Activated naive CD8-positive, alpha-beta T cell treated with anti-CD3 and anti-CD28 coated beads, Interleukin-2, amount 50 U/mL, for 24 hours (primary cell): ENCODE measurements around the gene PIGT.

Experiments
- ATAC-seq: fragments of 150-1000 bp; cut with Tn5 transposase; one replicate; pipeline ENCODE4 v1.10.0; 2021
- DNase-seq: peaks from one replicate; pipeline ENCODE4 v3.0.0; 2021
- H3K27ac Mint-ChIP-seq: one replicate; pipeline ENCODE4 v1.8.0; 2021; ENCODE audit warnings: mild to moderate bottlenecking, mixed read lengths
- H3K27me3 Mint-ChIP-seq: one replicate; pipeline ENCODE4 v1.8.0; 2021; ENCODE audit warnings: mixed read lengths
- H3K36me3 Mint-ChIP-seq: one replicate; pipeline ENCODE4 v1.8.0; 2021; ENCODE audit warnings: low read depth, mixed read lengths
- H3K4me1 Mint-ChIP-seq: one replicate; pipeline ENCODE4 v1.8.0; 2021; ENCODE audit warnings: mixed read lengths
- H3K4me3 Mint-ChIP-seq: one replicate; pipeline ENCODE4 v1.8.0; 2021; ENCODE audit warnings: mild to moderate bottlenecking, moderate library complexity, mixed read lengths
- H3K9me3 Mint-ChIP-seq: one replicate; pipeline ENCODE4 v1.8.0; 2021; ENCODE audit warnings: mixed read lengths

PIGT gene

DNA sequence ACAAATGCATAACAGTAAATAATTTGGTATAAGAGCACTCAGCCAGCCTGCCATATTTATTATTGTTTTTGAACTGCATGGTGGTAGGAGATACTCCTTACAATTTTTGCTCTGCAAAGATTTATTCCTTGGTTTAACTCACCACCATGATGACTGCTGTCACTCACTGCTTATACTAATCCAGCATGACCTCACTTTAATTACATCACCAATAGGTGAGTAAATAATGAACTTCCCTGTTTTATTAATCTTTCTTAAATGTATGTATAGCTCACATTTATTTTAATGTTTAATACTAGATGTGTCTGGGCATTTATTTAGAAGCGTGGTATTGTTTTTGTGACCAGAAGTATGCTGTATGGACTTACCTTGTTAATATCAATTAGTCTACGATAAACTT lies 25.0 kb upstream of the PIGT start:
- Mint-ChIP-seq H3K4me1 (peaks cover 29% of the 10 kb centered on the region), H3K27me3 (no peaks in the 10 kb centered on the region), H3K4me3 (no peak overlapping the region), H3K27ac (no peak overlapping the region), H3K9me3 (peaks cover 10% of the 10 kb centered on the region), H3K36me3 (peaks cover 11% of the 10 kb centered on the region)
- ATAC-seq (no peak), DNase-seq (no peak)

DNA sequence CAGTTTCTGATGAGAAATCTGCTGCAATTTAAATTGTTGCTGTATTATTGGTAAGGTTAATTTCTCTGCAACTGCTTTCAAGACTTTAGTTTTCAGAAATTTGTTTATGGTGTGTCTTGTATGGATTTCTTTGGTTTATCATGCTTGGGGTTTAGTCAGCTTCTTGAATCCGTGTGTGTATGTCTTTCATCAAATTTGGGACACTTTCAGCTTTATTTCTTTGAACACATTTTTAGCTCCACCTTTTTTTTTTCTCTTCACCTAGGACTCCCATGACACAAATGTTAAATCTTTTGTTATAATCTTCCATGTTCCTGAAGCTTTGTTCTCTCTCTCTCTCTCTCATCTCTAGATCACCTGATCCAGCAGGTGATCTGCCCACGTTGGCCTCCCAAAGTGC lies 24.4 kb upstream of the PIGT start:
- Mint-ChIP-seq H3K36me3 (peaks cover 11% of the 10 kb centered on the region), H3K9me3 (peaks cover 10% of the 10 kb centered on the region), H3K4me1 (peaks cover 29% of the 10 kb centered on the region), H3K4me3 (no peak overlapping the region), H3K27me3 (no peaks in the 10 kb centered on the region), H3K27ac (no peak overlapping the region)
- DNase-seq (no peak), ATAC-seq (no peak)

DNA sequence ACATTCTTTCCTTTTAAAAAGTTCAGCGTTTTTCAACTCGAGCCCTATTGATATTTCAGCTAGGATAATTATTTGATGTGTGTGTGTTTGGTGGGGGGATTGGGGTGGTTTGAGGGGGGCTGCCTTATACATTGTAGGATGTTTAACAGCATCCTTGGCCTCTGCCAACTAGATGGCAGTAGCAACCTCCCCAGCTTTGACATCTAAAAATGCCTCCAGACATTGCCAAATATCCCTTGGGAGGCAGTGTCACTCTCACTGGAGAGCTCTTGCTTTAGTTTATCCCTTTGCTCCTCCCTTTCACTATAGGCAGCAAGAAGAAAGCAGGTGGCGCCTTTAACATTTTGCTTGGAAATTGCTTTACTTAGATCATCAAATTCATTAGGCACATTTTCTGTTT lies 23.2 kb upstream of the PIGT start:
- peaks cover 5% of the 10 kb centered on the region for H3K36me3 Mint-ChIP-seq
- ATAC-seq (no peak), DNase-seq (no peak)
- peaks cover under 1% of the 10 kb centered on the region for H3K9me3 Mint-ChIP-seq
- no peak overlapping the region for H3K4me3 Mint-ChIP-seq
- no peak overlapping the region for H3K27ac Mint-ChIP-seq
- peaks cover 19% of the 10 kb centered on the region for H3K4me1 Mint-ChIP-seq
- H3K27me3 Mint-ChIP-seq, result no peaks in the 10 kb centered on the region

DNA sequence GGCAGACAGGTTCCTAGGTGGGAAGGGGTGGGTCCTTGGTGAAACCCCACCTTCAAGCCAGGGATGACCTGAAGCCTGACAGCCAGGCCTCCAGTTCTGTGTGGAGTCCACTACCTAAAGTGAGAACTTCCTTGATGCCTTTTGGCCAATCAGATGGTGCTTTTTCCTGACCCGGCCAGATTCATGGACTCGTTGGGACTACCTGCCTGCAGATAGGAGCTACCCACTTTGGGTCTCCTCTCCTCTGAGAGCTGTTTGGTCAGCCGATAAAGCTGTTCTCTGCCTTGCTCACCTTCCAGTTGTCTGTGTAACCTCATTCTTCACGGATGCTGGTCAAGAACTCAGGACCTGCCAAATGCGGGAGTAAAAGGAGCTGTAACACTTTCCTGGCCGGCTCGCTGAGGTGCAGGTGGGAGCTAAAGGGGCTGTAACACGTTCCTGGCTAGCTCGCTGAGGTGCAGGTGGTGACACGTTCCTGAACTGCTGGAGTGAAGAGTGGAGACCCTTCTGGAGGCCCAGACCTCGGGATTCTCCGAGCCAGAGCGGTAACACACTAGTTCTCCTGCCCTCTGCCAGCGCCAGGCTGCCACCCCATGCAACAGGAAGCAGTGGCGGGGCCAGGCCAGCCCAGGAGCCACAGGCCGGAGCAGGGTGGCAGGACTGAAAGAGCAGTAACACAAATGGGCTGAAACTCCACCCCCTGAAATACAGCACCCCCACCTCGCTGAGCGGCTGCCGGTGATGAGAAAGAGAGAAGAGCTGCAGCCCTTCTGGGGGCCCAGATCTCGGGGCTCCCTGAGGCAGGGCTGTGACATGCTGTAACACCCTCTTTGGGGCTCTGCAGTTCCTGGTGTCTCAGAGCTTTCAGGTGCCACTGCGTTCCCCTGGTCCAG lies 21.5 kb upstream of the PIGT start:
- no peak overlapping the region for H3K27ac Mint-ChIP-seq
- ATAC-seq, result no peak

DNA sequence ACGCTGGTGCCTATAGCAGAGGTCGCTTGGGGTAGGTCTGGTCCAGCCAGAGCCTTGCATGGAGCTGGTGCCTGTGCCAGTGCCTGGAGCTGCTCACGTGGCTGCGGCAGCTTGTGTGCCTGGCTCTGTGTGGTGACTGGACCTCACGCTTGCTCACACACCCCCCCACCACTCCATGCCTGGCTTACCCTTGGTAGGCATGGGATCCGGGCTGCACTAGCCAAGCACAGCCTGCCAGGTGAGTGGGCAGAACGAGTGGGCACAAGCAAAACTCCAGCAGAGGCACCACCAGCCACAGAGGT lies 20.9 kb upstream of the PIGT start:
- ATAC-seq (no peak), DNase-seq (no peak)
- peaks cover 7% of the 10 kb centered on the region for H3K36me3 Mint-ChIP-seq
- H3K4me3 Mint-ChIP-seq, result no peak overlapping the region
- H3K9me3 Mint-ChIP-seq, result peaks cover 9% of the 10 kb centered on the region
- no peak overlapping the region for H3K27ac Mint-ChIP-seq
- H3K27me3 Mint-ChIP-seq, result no peaks in the 10 kb centered on the region
- peaks cover 9% of the 10 kb centered on the region for H3K4me1 Mint-ChIP-seq

More for the DNA sequence above, 21.5 kb upstream of the PIGT start:
- no peak for DNase-seq
- H3K4me3 Mint-ChIP-seq, result no peak overlapping the region
- peaks cover 9% of the 10 kb centered on the region for H3K4me1 Mint-ChIP-seq
- peaks cover 2% of the 10 kb centered on the region for H3K36me3 Mint-ChIP-seq
- no peaks in the 10 kb centered on the region for H3K27me3 Mint-ChIP-seq
- H3K9me3 Mint-ChIP-seq, result peaks cover 3% of the 10 kb centered on the region

DNA sequence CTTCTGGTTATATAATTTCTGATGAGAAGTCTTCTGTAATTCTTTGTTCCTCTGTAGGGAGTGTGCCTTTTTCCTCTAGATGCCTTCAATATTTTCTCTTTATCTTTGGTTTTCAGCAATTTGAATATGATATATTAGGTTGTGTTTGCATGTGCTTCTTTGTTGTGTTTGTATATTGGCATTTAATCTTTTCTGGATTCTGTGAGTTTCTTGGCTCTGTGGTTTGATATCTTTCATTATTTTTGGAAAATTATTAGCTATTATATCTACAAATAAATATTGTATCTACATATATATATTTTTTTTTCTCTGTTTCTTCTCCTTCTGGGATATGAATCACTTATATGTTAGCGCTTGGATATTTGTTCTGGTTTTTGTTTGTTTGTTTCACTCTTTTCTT lies 16.9 kb upstream of the PIGT start:
- no peak for ATAC-seq
- no peak for DNase-seq
- Mint-ChIP-seq H3K4me3 (no peak overlapping the region), H3K27ac (no peak overlapping the region), H3K4me1 (peaks cover 10% of the 10 kb centered on the region), H3K9me3 (peaks cover 21% of the 10 kb centered on the region), H3K27me3 (peaks cover 2% of the 10 kb centered on the region), H3K36me3 (peaks cover 28% of the 10 kb centered on the region)

DNA sequence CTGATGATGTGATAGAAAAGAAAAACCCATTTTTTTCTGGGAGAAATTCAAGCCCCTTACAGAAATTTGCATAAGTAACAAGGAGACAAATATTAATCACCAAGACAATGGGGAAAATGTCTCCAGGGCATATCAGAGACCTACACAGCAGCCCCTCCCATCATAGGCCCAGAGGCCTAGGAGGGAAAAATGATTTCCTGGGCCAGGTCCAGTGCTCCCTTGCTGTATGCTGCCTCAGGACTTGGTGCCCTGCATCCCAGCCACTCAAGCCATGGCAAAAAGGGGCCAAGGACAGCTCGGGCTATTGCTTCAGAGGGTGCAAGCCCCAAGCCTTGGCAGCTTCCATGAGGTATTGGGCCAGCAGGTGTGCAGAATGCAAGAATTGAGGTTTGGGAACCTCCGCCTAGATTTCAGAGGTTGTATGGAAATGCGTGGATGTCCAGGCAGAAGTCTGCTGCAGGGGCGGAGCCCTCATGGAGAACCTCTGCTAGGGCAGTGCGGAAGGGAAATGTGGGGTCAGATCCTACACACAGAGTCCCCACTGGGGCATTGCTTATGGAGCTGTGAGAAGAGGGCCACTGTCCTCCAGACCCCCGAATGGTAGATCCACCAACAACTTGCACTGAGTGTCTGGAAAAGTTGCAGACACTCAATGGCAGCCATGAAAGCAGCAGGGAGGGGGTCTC lies 15.5 kb upstream of the PIGT start:
- H3K27ac Mint-ChIP-seq, result no peak overlapping the region
- H3K4me3 Mint-ChIP-seq, result no peak overlapping the region
- peaks cover 18% of the 10 kb centered on the region for H3K4me1 Mint-ChIP-seq
- H3K36me3 Mint-ChIP-seq, result peaks cover 30% of the 10 kb centered on the region
- peaks cover 7% of the 10 kb centered on the region for H3K27me3 Mint-ChIP-seq
- peaks cover 21% of the 10 kb centered on the region for H3K9me3 Mint-ChIP-seq
- ATAC-seq (no peak), DNase-seq (no peak)

DNA sequence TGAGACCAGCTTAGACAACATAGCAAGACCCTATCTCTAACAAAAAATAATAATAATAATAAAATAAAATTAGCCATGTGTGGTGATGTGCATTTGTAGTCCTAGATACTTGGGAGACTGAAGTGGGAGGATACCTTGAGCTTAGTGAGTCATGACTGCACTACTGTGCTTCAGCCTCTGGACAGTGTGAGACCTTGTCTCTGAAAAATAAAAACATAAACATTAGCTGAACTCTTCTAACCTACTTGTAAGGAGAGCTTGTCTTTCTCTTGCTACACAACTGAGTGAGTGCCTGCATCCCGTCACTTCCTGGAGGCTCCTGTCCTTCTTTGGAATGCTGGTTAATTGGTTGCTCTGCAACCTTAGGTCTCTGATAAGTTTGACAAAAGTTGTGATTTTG lies 13.0 kb upstream of the PIGT start:
- Mint-ChIP-seq H3K4me1 (peaks cover 29% of the 10 kb centered on the region), H3K27ac (no peak overlapping the region), H3K36me3 (peaks cover 30% of the 10 kb centered on the region), H3K4me3 (no peak overlapping the region), H3K9me3 (peaks cover 21% of the 10 kb centered on the region), H3K27me3 (peaks cover 7% of the 10 kb centered on the region)
- DNase-seq, result no peak
- no peak for ATAC-seq

DNA sequence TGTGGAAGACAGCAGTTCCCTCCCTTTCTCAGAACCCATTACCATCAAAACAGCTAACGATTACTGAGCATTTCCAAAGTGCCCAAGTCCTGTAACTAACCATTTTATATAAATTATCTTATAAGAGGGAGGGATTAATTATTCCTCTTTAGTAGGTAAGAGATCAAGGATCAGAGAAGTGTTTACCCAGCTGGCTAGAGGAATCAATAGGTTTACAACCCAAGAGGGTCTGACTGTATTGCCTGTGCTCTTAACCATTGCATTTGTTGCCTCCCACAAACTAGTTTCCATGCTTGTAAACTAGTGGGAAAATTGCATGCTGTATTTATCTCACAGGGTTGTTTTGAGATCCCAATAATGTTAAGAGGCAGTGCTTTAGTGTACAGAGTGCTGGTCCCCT lies 11.5 kb upstream of the PIGT start:
- no peak for ATAC-seq
- Mint-ChIP-seq H3K9me3 (peaks cover 19% of the 10 kb centered on the region), H3K27ac (peak overlapping the region; percentile 65), H3K36me3 (peaks cover 28% of the 10 kb centered on the region), H3K4me1 (peaks cover 38% of the 10 kb centered on the region), H3K27me3 (peaks cover 7% of the 10 kb centered on the region), H3K4me3 (peak overlapping the region; percentile 63)
- no peak for DNase-seq

DNA sequence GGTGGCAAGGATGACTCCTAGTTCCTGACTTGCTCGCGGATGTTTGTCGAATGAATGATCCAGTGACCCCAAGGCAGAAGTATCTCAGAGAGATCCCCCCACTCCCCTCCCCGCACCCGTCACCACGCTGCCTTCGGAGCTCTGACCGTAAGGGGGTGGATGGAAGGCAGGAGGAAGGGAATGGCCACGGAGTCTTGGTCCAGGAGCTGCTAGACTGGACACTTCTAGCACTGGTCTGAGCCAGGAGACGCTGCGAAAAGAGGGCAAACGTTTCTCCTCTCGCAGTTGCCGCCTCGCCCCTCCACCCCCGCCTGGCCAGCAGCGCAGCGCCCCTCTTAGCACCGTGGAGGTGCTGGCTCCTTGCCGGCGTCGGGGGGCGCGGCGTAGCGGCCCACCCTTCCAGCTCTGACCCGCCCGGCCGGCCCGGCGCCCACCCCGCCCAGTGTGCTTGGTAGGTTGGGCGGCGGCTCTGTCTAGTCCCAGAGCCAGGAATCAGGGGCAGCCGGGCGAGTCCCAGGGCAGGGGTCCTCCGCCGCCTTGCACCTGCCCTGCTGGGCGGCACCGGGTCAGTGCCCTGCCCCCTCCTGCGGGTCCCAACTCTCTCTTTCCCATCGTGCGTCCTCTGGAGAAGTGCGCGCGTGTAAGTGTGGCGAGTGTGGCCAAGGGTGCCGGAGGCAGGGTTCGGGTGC lies 10.2 kb upstream of the PIGT start:
- H3K27me3 Mint-ChIP-seq, result peaks cover 7% of the 10 kb centered on the region
- peaks cover 10% of the 10 kb centered on the region for H3K9me3 Mint-ChIP-seq
- H3K27ac Mint-ChIP-seq, result peak overlapping the region; percentile 21
- DNase-seq (no peak), ATAC-seq (peak; percentile 15)
- H3K4me3 Mint-ChIP-seq, result peak overlapping the region; percentile 75
- H3K36me3 Mint-ChIP-seq, result peaks cover 21% of the 10 kb centered on the region
- H3K4me1 Mint-ChIP-seq, result peaks cover 38% of the 10 kb centered on the region

DNA sequence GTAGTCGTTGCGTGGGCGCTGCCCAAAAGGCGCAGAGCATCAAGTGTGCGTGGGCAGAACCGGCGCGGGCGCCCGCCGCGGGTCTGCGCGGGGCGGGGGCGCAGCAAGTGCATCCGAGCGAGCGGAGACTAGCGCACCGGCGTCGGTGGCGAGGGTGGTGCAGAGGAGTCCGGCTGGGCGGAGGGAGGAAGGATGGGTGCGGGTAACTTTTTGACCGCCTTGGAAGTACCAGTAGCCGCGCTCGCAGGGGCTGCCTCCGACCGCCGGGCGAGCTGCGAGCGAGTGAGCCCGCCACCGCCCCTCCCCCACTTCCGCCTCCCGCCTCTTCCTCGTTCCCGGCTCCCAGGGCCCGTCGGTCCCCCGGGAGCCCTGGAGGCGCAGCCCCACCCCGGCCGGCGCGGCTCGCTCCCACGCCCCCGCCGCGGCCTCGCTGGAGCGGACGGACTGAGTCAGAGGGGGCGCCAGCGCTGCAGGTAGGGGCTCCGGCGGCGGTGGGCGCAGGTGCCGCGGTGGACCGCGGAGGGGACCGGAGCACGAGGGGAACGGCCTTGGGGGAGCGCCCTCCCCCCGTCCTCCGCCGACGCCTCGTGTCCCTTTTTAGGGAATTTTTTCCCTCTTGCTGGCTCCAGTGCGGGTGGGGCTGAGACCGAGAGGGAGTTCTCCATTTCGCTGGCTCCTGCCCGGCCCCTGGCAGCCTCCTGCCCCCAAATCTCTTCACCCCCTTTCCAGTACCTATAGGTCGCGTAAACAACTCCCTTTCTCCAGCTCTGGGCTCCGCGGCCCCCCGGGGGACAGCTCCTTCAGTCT lies 9.5 kb upstream of the PIGT start:
- H3K4me1 Mint-ChIP-seq, result peaks cover 36% of the 10 kb centered on the region
- peak overlapping the region; percentile 75 for H3K4me3 Mint-ChIP-seq
- H3K27ac Mint-ChIP-seq, result peak overlapping the region; percentile 68
- ATAC-seq, result peak; percentile 56
- H3K9me3 Mint-ChIP-seq, result peaks cover 6% of the 10 kb centered on the region
- H3K27me3 Mint-ChIP-seq, result peaks cover 7% of the 10 kb centered on the region
- DNase-seq, result peak; percentile 64
- peaks cover 19% of the 10 kb centered on the region for H3K36me3 Mint-ChIP-seq

DNA sequence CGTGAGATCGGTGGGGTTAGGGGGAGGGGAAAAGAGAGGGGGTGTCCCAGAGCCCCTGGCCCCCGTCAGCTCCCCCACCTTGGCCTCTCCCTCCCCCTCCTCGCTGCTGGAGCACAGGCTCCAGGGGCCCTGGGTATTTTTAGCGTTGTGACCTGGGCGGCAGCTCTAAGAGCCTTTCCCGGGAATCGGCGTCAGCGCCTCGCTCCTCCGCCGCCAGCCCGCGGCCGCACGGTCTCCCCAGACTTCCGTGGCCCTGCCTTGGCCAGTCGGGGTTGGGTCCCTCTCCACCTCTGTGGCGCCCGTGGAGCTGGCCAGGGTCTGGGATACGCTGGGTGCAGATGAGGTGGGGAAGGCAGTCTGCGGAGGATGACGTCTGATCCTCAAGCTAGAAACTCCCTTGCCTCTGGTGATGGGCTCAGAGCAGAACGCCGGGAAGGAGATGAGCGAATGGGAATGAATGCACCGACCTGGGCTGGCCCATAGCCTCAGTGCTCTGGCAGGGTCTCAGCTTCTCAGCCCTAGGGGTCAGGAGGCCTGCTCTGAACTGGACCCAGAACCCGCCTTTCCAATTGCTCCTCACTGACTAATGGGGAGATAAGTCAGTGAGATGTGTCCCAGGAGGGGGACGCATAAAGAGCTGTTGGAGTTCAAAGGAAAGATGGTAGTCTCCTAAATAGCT lies 8.7 kb upstream of the PIGT start:
- H3K27ac Mint-ChIP-seq, result peak overlapping the region; percentile 68
- H3K9me3 Mint-ChIP-seq, result no peaks in the 10 kb centered on the region
- peaks cover 11% of the 10 kb centered on the region for H3K36me3 Mint-ChIP-seq
- peaks cover 29% of the 10 kb centered on the region for H3K4me1 Mint-ChIP-seq
- peaks cover 7% of the 10 kb centered on the region for H3K27me3 Mint-ChIP-seq
- peak; percentile 14 for DNase-seq
- ATAC-seq, result no peak
- H3K4me3 Mint-ChIP-seq, result peak overlapping the region; percentile 75

DNA sequence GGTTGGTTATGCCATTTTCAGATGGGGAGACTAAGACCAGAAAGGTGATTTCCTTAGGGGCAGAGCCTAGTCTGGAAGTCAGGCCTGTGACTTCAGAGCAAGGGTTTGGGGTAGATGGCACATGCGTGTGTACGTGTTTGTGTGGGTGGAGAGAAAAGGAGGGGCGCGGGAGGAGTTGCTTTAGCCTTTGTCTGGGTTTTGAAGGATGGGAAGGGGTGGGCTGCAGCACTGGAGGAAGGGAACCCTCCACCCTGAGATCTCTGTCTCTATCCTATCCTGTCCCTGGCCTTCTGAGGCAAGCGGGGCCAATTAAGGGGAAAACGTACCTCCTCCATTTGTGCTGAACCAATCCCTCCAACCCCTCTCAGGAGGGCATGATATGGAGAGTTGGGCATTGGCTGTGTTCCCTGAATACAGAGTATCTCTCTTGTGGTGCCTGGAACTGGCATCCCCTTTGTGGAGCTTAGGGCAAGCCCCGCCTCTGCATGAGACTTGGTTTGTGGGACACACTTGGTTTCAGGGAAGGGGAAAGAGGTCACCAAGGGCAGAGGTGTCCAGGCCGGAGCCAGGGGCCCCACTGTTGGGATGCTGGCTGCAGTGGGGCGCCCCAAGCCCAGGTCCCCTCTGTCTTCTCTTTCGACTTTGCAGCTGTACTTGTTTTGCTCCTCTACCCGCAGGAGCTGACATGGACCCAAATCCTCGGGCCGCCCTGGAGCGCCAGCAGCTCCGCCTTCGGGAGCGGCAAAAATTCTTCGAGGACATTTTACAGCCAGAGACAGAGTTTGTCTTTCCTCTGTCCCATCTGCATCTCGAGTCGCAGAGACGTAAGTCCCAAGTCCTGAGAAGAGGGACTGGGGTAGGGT lies 7.9 kb upstream of the PIGT start, which contains the start of gene DBNDD2:
TSS of gene DBNDD2 (plus strand) at position 507 of the 863 bp plus-strand sequence. CDS start at position 686, 179 bp downstream.
- H3K27ac Mint-ChIP-seq, result peak within 1 kb of the TSS; percentile 29
- peaks cover 28% of the 10 kb centered on the region for H3K4me1 Mint-ChIP-seq
- peaks cover 7% of the 10 kb centered on the region for H3K36me3 Mint-ChIP-seq
- H3K27me3 Mint-ChIP-seq, result peaks cover 5% of the 10 kb centered on the region
- ATAC-seq (peak; percentile 37), DNase-seq (peak; percentile 14)
- no peaks in the 10 kb centered on the region for H3K9me3 Mint-ChIP-seq
- peak within 1 kb of the TSS; percentile 75 for H3K4me3 Mint-ChIP-seq
